Body of pancreas (tissue), 4 donors: ENCODE results near the gene HRK. TPM values are rescaled to one million over a fixed set of nuclear protein-coding genes. Genes with fewer than 3 reads are reported as not detected.
A peak's percentile ranks its signal among the peaks of the same experiment; 100 is the strongest.

ENCODE experiments used
- ATAC-seq: fragments of 150-250 bp; one replicate; pipeline ENCODE4 v1.9.1; 2016
- DNase-seq, 4 donors: peaks; one replicate each; pipeline ENCODE4 v3.0.0-alpha.2; 2019
- H3K27ac ChIP-seq, 4 donors: fragments of 200-600 bp; sonication (generic); 1 replicate in 3 of 4; 2 replicates in 1 of 4; pipeline versions ENCODE4 v1.5.1 to v1.6.1; 2016 to 2019; ENCODE audit warnings: mild to moderate bottlenecking in 1 of 4, mixed read lengths in 1 of 4, moderate library complexity in 1 of 4
- H3K27me3 ChIP-seq, 2 donors: fragments of 200-600 bp; sonication (generic); one replicate each; pipeline ENCODE4 v1.6.0; 2016; ENCODE audit warnings: mild to moderate bottlenecking in 1 of 2
- H3K36me3 ChIP-seq, 2 donors: fragments of 200-600 bp; sonication (generic); replicated peaks in 1 of 2; 2 replicates each; pipeline ENCODE4 v1.5.1; 2016; ENCODE audit warnings: low read depth in 2 of 2; ENCODE audit not compliant: insufficient read depth in 1 of 2
- H3K4me1 ChIP-seq: fragments of 200-600 bp; sonication (generic); one replicate; pipeline ENCODE4 v1.6.0; 2016
- H3K4me3 ChIP-seq, 2 donors: fragments of 200-600 bp; sonication (generic); 1 replicate in 1 of 2; 2 replicates in 1 of 2; pipeline ENCODE4 v1.5.1; 2016 to 2019
- H3K9me3 ChIP-seq, 3 donors: fragments of 200-600 bp; sonication (generic); 1 replicate in 2 of 3; 2 replicates in 1 of 3; pipeline ENCODE4 v1.5.1; 2016
- POLR2A ChIP-seq, 3 donors: fragments of 450-650 bp; IDR thresholded peaks; one replicate each; pipeline ENCODE4 v1.6.1; 2016; ENCODE audit warnings: antibody characterized with exemption in 3 of 3, mild to moderate bottlenecking in 2 of 3
- WGBS, 2 donors: methylation state at CpG; one replicate each; pipeline ENCODE4 v1.1.5; 2017; 5-methylcytosine and 5-hydroxymethylcytosine counted together
- intact Hi-C: fragments of 100-400 bp; cut with DNase I; formaldehyde crosslinking; loops from one replicate; pipeline ENCODE4 v1.15.1; 2023
- total RNA-seq, 2 donors: library from RNA; depleted of rRNA; stranded (reverse); fragments of >200 nt; gene quantifications; one replicate each; pipeline ENCODE4 v1.1.0, GENCODE V29; 2016
- TF ChIP-seq, protein P1 (sequence below), 7 experiments: fragments of 450-650 bp in 4 of 7; fragments of 200-600 bp in 3 of 7; sonication (generic) in 3 of 7; IDR thresholded peaks; one replicate each; pipeline ENCODE4 v1.5.1; 2016 to 2019; ENCODE audit warnings: antibody characterized with exemption in 7 of 7

HRK gene
- not detected for total RNA-seq

DNA sequence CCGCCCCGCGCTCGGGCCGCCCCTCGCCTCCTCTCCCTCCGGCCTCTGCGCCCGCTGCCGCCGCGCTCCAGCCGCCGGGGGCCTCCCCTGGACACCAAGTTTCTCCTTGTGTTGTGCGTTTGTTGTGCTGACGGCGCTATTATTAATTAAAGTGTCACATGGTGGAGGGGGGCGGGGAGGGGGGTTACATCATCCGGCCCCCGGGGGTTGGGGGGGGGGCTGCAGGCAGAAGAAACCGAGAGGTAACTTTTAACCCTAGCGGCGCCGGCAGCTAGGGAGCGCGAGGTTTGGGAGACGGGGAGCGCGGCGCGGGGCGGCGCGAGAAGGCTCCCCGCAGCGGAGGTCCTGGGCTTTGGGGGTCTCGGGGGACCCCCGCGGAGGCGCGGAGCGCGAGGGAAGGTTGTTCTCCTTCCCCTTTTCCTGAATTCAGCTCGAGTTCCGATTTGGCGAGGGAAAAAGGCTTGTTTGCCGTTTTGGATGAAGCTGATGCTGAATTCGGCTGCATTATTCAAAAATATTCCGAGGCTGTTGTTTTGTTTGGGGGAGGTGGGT is at the start of gene HRK:
HRK (minus strand) TSS at position 117 of the 552 bp plus-strand sequence. CDS start 134 bp downstream, outside the sequence.
- no peak for TF ChIP-seq POLR2A (IDR thresholded peaks at IDR 0.05)
- TF ChIP-seq, protein P1, sequence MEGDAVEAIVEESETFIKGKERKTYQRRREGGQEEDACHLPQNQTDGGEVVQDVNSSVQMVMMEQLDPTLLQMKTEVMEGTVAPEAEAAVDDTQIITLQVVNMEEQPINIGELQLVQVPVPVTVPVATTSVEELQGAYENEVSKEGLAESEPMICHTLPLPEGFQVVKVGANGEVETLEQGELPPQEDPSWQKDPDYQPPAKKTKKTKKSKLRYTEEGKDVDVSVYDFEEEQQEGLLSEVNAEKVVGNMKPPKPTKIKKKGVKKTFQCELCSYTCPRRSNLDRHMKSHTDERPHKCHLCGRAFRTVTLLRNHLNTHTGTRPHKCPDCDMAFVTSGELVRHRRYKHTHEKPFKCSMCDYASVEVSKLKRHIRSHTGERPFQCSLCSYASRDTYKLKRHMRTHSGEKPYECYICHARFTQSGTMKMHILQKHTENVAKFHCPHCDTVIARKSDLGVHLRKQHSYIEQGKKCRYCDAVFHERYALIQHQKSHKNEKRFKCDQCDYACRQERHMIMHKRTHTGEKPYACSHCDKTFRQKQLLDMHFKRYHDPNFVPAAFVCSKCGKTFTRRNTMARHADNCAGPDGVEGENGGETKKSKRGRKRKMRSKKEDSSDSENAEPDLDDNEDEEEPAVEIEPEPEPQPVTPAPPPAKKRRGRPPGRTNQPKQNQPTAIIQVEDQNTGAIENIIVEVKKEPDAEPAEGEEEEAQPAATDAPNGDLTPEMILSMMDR (IDR thresholded peaks at IDR 0.05): no peak
- no peaks in the 10 kb centered on the region for H3K9me3 ChIP-seq
- H3K36me3 ChIP-seq: no peaks in the 10 kb centered on the region
- peaks cover 35% of the 10 kb centered on the region for H3K4me1 ChIP-seq
- no peak within 1 kb of the TSS for H3K4me3 ChIP-seq
- ATAC-seq: peak; percentile 49
- H3K27ac ChIP-seq: no peak within 1 kb of the TSS
- intact Hi-C loops: no loop called here
- WGBS, 2 donors: 0 to 5% methylated on average over 28 to 44 of the region's 49 CpGs
- DNase-seq: peak in 3 of 4 donors; percentile 21 to 47 (median 23)
- peaks cover 0 to 43% of the 10 kb centered on the region in 2 donors for H3K27me3 ChIP-seq

DNA sequence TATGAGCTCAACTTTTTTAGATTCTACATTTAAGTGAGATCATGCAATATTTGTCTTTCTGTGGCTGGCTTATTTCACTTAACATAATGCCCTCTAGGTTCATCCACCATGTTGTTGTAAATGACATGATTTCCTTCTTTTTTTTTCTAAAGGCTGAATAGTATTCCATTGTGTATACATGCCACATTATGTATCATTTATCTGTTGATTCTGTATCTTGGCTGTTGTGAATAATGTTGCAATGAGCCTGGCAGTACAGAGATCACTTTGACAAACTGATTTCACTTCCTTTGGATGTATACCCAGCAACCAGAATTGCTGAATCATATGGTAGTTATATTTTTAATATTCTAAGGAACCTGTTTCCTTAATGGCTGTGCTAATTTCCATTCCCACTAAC is 48.6 kb upstream of the HRK start:
- intact Hi-C loops: no loop called here

DNA sequence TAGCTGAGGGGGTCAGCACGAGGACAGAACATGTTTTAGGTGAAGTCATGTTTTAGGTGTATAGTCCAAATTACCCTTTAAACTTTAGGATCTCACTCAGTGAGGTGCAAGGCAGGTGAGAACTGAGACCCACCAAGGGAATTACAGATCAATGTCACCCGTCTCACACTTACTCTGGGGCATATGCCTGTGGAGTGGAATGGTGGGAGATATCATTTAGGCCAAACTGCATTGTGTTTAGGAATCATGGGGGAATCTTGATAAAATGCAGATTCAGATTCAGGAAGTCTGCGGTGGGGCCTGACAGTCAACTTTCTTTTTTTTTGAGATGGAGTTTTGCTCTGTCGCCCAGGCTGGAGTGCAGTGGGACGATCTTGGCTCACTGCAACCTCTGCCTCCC is 47.3 kb upstream of the HRK start:
- no peak for ATAC-seq

More for the DNA sequence above, 48.6 kb upstream of the HRK start:
- no peak for DNase-seq
- H3K4me1 ChIP-seq: peaks cover 21% of the 10 kb centered on the region
- ATAC-seq: no peak
- no peak for TF ChIP-seq POLR2A (IDR thresholded peaks at IDR 0.05)
- TF ChIP-seq, protein P1 (IDR thresholded peaks at IDR 0.05): no peak
- H3K27ac ChIP-seq: no peak overlapping the region
- no peak overlapping the region for H3K4me3 ChIP-seq
- H3K9me3 ChIP-seq: no peaks in the 10 kb centered on the region
- no peaks in the 10 kb centered on the region for H3K27me3 ChIP-seq
- H3K36me3 ChIP-seq: no peaks in the 10 kb centered on the region

DNA sequence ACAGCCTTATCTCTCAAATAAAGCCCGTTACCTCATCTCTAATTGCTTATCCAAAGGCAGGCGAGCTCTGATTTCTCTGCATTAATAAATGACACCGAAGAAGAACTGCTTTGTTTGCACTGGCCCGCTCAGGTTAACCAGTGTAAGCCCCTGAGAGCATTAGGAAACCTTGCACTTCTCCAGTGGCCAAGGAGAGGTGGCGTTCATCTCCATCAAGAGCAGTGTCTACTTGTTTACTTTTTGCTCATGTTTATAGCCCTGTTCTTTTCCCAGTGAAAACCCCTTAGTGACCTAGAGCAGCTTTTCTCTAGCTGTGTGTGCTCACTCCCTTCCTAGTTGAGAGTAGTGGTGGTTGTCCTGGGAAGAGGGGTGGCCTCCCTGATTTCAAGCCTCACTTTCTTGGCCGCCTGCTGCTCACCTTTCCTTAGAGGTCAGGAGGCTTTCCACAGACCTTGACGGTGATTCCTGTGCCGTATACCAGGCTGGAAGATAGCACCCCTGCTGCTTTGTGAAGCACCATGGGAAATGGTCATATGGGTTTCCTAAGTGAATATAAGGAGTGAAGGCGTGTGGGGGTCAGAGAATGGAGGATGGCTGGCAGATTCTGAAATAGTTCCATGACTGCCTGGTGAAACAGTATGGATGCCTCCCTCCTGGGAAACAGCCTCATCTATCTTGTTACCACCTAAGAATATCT is 46.2 kb upstream of the HRK start:
- Histone ChIP-seq H3K27ac (no peak overlapping the region), H3K4me1 (peaks cover 11% of the 10 kb centered on the region), H3K27me3 (no peaks in the 10 kb centered on the region), H3K36me3 (no peaks in the 10 kb centered on the region), H3K4me3 (no peak overlapping the region), H3K9me3 (no peaks in the 10 kb centered on the region)
- intact Hi-C loops: no loop called here
- WGBS, 2 donors: 71 to 79% methylated on average over 9 of the region's 9 CpGs
- TF ChIP-seq POLR2A (IDR thresholded peaks at IDR 0.05): no peak
- TF ChIP-seq, protein P1 (IDR thresholded peaks at IDR 0.05): no peak
- ATAC-seq (no peak), DNase-seq (no peak)

More for the DNA sequence above, 47.3 kb upstream of the HRK start:
- H3K27me3 ChIP-seq: no peaks in the 10 kb centered on the region
- DNase-seq: no peak
- H3K9me3 ChIP-seq: no peaks in the 10 kb centered on the region
- H3K4me3 ChIP-seq: no peak overlapping the region
- H3K27ac ChIP-seq: no peak overlapping the region
- H3K4me1 ChIP-seq: peaks cover 18% of the 10 kb centered on the region
- intact Hi-C loops: no loop called here
- WGBS, 2 donors: 91 to 94% methylated on average over 5 of the region's 5 CpGs
- H3K36me3 ChIP-seq: no peaks in the 10 kb centered on the region
- TF ChIP-seq POLR2A (IDR thresholded peaks at IDR 0.05): no peak
- TF ChIP-seq, protein P1 (IDR thresholded peaks at IDR 0.05): no peak
